Inflammatory macrophage (primary cell): ENCODE results near the gene SPOCK1.

Experiments used
- DNase-seq, 2 donors: peaks; one replicate each; pipeline ENCODE4 v3.0.0-alpha.2; 2020 to 2022

Gene SPOCK1

GRCh38 chr5:137290373-137290772 lies 208.8 kb downstream of the SPOCK1 start:
- no peak for DNase-seq

DNA sequence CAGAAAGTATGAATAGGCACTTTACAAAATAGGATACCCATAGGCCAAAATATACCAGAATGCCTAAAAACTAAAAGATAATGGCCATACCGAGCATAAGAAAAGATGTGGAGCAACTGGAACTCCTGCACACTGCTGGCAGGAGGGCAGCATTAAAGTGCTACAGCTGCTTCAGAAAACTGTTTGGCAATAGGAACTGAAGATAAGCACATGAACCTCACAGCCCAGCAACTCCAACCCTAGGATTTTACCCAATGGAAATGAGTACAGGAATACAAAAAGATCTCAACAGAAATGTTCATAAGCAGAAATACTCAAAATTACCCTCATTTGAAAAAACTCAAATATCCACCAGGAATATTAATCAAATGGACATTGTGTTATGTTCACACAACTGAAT lies 209.3 kb downstream of the SPOCK1 start:
- no peak for DNase-seq

DNA sequence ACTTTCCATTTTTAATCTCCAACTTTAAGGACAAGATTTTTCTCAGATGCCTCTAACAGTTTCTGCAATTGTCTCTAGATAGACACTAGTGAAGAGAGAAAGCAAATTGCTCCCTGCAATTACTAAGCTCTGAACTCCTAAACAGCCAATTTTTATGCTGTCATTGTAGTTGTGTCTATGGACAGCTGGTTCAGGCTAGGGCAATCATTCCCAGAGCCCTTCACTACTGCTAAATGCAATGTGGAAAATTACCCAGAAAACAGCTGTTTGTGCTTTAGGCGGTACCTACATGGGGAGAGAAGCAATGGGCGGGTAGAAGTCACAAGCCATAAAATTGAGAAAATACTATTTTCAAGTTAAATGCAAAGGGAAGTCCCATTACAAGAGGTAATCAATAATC lies 211.6 kb downstream of the SPOCK1 start:
- DNase-seq, result no peak

GRCh38 chr5:137286025-137286610 lies 213.0 kb downstream of the SPOCK1 start:
- DNase-seq, result no peak

GRCh38 chr5:137283801-137284200 lies 215.3 kb downstream of the SPOCK1 start:
- DNase-seq, result no peak

GRCh38 chr5:137282216-137282615 lies 216.9 kb downstream of the SPOCK1 start:
- DNase-seq, result no peak

GRCh38 chr5:137281201-137281600 lies 217.9 kb downstream of the SPOCK1 start:
- no peak for DNase-seq

- no peak for DNase-seq
Observed at GRCh38 chr5:137280656-137281055, 218.5 kb downstream of the SPOCK1 start.

DNA sequence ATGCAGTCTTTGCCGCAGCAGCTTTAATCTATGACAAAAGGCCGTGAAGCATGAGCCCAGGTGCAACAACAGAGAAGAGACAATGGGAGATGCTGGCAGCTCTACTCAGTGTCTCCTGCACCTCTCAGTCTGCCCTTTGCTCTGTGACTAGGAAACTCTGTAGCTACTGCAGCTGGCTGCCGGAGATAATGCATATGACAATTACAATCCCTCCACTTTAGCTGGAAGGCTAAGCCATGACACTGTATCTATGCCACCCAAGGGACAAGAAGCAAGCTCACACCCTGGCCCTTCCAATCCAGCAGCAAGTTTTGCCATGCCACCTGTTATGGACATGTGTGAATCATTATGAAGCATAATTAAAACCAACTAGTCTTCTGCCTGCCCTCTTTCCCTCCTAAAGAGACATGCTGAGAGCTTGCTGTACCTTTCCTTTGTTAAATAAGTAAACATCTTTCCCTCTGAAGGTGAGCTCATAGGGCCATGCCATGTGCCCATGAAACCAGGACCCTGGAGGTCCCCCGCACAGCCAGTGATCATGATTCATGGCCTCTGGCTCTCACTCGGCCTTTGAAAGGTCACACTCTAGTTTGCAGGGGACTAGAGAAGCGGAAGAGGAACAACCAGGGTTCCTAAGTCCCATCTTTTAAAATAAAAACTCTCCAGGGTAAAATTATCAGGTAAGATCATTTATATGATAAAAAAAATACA lies 219.4 kb downstream of the SPOCK1 start:
- no peak for DNase-seq

DNA sequence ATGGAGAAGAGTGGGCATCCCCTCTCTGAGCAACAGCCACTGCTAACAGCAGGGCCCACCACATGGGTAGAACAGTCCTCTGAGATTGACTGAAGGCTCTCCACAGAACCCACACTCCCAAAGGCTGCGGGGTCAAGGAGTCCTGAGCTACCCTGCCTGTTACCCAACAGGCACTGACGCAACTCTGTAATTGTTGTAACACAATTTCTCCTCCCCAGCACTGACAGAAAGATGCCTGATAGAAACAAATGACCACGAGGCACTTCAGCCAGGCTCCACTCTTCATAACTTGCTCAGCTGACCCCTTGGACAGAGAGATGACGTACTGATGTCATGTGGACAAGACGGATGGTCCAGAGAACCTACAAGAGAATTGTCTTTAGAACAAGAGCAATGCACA lies 220.7 kb downstream of the SPOCK1 start:
- peak in 1 of 2 donors; percentile 3 for DNase-seq

DNA sequence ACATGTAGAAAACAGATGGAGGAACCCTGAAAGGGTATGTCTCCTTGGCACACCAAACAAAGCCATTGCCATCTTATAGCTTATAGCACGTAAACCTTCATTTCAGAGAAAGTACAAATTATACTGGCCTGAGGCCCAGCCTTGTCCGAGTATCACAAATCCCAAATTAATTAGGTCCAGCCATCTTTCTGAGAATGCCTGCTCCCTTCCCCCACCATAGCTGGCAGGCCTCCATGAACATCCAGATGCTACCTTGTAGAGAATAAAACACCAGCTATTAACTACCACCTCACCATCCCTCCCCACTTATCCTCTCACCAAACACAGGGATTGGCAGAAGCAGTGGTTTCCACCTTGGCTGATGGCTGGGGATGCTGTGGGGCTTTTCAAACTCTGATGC lies 224.0 kb downstream of the SPOCK1 start:
- DNase-seq, result no peak

- no peak for DNase-seq
Observed at GRCh38 chr5:137273511-137273910, 225.6 kb downstream of the SPOCK1 start.

GRCh38 chr5:137272831-137273230 lies 226.3 kb downstream of the SPOCK1 start:
- no peak for DNase-seq

DNA sequence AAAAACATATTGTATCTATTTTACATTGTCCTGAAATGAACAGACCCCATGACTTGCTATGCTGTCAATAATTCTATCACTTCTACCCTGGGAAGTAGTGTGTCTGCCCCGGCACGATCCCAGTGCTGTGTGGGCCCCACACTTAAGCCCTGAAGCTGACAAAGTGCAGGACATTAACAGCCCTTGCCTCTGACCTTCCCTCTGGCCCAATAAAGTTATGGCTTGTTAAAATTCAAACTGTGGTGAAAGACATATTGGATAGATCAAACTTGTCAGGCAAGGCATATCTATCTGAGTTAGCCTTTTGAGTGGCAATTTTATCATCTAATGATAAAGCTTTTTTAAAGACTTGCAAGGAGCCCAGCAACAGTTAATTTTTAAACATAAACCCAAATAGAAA lies 229.2 kb downstream of the SPOCK1 start:
- DNase-seq, result no peak

DNA sequence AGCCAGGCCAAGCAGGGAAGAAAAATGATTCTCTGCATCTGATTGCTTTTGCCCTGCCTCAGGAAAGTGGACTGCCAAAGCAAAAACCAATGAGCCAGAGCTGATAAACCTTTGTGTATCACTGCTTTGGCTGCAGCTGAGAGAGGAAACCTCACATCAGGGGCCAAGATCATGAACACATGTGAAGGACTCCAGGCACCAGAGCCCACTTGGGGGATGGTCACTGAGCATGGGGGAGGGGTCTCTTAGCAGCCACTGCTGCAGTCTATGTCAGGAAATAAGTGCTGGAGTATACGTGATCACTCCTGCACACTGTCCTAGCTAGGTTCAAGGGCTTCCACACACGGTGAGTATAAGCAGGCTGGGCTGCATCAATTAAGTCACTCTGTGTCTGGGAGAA lies 229.9 kb downstream of the SPOCK1 start:
- no peak for DNase-seq

GRCh38 chr5:137268646-137269045 lies 230.5 kb downstream of the SPOCK1 start:
- DNase-seq, result no peak

DNA sequence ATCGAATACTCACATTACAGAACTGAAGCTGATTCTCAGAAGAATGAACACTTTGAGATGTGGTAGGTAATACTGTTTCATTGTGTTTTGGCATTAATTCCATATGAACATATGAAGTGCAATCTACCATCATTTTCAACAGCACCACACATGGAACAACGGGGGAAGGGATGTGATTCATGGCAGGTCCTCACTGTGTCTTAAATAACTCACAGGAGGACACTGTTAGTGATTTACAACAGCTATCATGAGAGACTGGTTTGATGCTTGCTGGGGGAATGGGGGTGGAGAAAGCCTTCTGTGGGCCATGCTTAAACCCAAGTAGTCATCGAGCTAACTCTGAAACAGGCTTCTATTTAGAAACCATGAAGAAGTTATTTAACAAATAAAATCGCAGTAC lies 232.9 kb downstream of the SPOCK1 start:
- DNase-seq, result no peak

GRCh38 chr5:137265457-137265856 lies 233.7 kb downstream of the SPOCK1 start:
- no peak for DNase-seq

DNA sequence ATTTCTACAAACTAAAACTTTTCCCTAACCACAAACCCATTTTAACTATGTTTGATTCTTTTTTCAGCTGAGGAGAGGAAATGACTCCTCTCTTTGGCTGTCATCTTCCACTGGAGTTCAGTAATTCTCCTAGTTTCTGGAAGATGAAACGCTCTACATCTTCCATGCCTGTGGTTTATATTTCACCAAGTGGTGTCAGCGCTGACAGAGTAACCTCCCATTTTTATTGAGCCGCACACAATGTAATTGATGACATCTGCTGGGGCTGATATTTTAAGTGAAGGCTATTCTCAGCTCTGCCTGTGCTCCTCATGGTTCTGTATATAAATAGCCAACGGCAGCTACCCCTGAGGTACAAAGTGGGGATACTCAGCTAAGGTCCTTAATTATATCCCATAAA lies 234.6 kb downstream of the SPOCK1 start:
- no peak for DNase-seq

DNA sequence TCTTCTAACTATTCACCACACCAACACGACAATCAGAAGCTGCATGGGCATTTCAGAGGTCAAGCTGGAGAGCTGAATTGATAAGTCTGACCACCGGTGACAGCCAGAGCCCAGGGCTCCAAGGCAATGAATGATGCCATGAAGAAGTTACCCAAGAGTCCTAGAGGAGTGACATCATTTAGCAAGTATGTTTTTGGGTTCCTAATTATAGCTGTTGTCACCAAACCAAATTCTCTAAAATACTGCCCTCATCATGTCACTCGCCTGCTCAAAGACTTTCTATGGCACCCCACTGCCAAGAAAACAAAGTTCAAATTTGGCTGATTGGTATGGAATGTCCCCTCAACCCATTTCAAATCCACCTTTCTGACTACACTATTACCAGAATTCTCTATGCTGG lies 235.1 kb downstream of the SPOCK1 start:
- no peak for DNase-seq

DNA sequence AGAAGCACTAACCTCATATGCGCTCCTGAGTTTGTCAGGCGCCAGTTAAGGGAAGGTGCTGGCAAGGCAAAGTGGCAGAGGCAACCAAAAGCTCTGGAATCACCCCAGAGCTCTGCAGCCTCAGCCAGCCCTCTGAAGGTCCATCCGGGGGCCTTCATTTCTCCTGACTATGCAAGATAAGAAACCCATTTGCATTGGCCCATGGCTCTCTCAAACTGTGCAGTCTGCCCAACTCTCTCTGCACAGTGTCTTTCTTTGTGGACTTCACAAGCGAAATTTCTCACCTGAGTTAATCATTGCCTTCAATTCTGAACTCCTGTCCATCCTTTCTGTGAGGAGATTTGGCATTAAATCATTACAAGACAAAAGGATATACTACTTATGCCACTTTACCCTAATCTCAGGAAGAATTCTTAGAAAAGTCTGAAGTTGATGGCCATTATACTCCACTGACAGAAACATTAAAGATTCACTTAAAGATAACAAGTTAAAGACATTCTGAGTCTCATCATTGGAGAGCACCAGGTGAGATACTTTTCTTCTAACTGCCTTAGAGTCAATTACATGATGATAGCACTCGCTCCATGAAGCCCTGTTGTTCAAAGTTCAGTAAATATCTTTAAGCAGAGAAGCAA lies 235.6 kb downstream of the SPOCK1 start:
- no peak for DNase-seq

DNA sequence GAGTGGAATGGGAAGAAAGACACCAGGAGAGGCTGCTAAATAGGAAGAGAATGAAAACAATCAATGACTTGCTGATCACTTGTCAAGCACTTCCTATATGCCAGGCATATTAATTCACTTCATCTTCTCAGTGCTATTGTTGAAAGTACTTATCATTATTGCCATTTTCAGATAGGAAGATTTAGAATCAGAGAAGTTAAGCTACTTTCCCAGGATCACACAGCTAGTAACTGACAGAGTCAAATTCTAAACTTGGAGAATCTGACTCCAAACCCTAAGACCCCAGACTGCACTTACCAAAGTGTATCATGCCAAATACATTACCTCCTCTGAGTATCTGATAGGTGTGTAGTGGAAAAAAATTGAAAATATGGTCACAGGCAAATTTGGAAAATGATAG lies 236.3 kb downstream of the SPOCK1 start:
- DNase-seq, result no peak

DNA sequence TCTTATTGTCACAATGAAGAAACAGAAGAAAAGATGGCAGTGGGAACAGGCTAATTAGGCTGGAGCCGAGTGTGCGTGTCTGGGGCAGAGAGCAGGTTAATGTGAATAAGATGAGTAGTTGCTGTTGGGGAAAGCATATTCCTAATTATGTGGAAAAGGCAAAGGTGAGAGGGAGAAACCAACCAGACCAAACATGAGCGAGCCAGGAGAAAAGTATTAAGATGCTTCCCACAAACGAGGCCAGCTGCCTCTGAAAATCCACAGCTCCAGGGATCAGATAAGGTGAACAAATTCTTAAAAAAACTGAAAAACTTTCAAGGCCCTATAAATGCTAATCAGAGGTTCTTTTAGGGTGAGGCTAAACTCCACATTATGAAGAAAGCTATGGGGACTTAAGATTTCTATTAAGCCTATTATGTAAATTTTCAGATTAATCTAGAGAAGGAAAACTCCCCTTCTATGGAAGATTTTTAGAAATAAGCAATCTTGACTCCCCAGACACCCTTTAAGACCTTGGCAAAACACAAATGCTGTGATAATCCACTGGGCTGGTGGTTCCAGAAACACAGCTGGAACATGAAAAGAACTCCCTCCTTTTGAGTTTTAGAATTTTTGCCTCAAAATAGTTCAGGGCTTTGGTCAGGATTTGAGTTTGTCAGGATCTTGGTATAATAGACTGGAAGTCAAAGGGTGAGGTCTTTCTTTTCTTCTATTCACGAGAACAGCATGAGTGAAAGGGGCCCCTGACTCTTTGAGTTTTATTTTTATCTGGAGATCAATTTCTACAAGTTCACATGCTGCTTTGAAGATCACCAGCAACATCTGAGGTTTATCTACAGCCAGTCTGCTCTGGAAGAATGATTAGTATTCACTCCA lies 238.1 kb downstream of the SPOCK1 start:
- no peak for DNase-seq
